Measurements from ENCODE around the gene HBEGF.

The HBEGF gene

DNA sequence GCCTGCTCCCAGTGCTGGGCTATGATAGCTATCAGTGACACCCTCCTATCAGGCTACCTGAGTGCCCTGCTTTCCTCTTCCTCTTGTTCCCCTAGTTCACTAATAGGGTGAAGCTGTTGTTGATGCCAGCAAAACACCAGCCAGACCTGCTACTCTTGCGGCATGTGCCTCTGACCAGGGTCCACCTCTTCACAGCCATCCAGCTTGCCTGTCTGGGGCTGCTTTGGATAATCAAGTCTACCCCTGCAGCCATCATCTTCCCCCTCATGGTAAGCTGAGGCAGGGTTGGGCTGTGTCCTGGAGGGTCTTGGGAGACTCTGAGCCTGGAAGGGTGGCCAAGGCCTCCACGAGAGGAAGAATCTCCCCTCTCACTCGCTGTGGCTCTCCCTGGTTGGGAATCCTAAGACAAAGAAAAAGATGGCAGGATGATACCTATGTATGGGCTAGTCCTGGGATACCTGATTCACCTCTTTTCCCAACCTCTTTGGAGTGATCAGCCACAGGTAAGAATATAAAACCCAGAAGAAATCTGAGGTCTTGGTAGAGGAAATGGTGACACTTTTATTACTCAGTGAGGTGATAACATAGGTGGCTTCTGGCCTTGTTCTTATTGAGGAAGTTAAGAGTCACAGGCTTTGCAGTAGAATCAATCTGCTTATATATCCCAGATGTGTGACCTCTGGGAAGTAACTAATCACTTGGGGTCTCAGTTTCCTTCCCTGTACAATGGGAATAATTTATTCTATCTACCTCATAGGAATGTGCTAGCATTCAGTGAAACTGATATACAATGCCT lies 25.2 kb upstream of the HBEGF start:
- no peaks in the 10 kb centered on the region for H3K27me3 ChIP-seq (ENCODE audit: control insufficient read depth in 1 of 2, insufficient read depth in 2 of 2, low read length in 2 of 2)
- H3K9me3 ChIP-seq (ENCODE audit: control insufficient read depth in 2 of 2, low read length in 2 of 2), result no peaks in the 10 kb centered on the region
- no peak overlapping the region for H3K9ac ChIP-seq (ENCODE audit: low read length in 2 of 2)
- no peaks in the 10 kb centered on the region for H3K36me3 ChIP-seq (ENCODE audit: control insufficient read depth in 2 of 2, insufficient read depth in 2 of 2, low read length in 2 of 2)
- no peak overlapping the region for H3K27ac ChIP-seq (ENCODE audit: low read length)
- no peak overlapping the region for H3K4me3 ChIP-seq (ENCODE audit: low read length in 2 of 2)
- peaks cover 8% of the 10 kb centered on the region for H3K4me1 ChIP-seq (ENCODE audit: control insufficient read depth, insufficient read depth, low read length)

DNA sequence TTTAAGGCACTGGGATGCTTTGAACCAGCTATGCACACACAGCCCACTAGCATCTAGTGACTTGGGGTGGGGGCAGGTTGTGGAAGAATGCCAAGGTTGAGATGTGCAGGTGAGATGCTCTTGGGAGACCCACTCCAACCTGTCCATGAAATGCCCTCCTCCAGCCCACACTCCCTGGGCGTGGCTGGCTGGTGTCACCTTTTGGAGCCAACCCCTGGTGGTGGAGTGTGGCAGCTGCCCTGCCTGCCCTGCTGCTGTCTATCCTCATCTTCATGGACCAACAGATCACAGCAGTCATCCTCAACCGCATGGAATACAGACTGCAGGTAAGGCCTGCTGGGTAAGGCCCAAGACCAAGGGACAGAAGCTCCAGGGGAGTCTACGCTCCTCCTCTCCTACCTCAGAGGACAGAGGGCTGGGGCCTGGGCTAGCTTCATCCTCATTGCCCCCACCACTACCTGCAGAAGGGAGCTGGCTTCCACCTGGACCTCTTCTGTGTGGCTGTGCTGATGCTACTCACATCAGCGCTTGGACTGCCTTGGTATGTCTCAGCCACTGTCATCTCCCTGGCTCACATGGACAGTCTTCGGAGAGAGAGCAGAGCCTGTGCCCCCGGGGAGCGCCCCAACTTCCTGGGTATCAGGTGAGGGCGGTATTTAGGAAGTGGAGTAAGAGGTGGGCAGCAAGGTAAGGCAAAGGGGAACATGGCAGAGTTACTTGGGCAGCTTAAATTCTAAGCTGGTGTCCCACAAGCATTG lies 21.0 kb upstream of the HBEGF start:
- Histone ChIP-seq H3K27me3 (ENCODE audit: control insufficient read depth in 1 of 2, insufficient read depth in 2 of 2, low read length in 2 of 2) (no peaks in the 10 kb centered on the region), H3K27ac (ENCODE audit: low read length) (no peak overlapping the region), H3K4me1 (ENCODE audit: control insufficient read depth, insufficient read depth, low read length) (peaks cover 5% of the 10 kb centered on the region), H3K4me3 (ENCODE audit: low read length in 2 of 2) (no peak overlapping the region), H3K9me3 (ENCODE audit: control insufficient read depth in 2 of 2, low read length in 2 of 2) (no peaks in the 10 kb centered on the region), H3K9ac (ENCODE audit: low read length in 2 of 2) (no peak overlapping the region), H3K36me3 (ENCODE audit: control insufficient read depth in 2 of 2, insufficient read depth in 2 of 2, low read length in 2 of 2) (no peaks in the 10 kb centered on the region)

DNA sequence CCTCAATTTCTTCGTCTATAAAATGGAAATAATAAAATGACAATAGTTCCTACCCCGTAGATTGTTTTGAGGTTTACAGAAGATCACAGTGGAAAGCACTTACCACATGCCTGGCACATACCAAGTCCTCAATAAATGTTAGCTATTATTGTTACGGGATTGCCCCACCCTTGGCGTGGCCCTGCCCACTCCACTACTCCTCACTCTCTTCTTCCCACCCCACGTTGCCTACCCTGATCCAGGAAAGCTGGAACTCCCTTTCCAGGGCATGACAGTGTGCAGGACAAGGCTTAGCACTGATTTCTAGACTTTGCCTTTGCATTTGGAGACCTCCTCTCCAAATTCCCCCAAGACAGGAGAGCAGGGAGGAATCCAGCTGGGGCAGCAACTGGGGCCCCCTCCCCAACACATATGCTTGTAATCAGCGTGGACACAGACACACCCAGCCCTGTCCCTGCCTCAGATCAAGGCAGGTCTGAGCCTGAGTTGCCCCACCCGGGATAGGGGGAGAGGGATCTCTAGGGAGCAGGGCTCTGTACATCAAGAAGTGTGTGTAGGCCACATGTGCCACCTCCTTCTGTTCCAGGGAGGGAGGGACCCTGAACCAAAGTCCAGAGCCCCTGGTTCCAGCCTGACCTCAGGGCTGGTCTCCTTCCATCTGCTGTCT lies 20.3 kb upstream of the HBEGF start:
- Histone ChIP-seq H3K4me3 (ENCODE audit: low read length in 2 of 2) (no peak overlapping the region), H3K9me3 (ENCODE audit: control insufficient read depth in 2 of 2, low read length in 2 of 2) (no peaks in the 10 kb centered on the region), H3K36me3 (ENCODE audit: control insufficient read depth in 2 of 2, insufficient read depth in 2 of 2, low read length in 2 of 2) (no peaks in the 10 kb centered on the region), H3K4me1 (ENCODE audit: control insufficient read depth, insufficient read depth, low read length) (peaks cover 5% of the 10 kb centered on the region), H3K9ac (ENCODE audit: low read length in 2 of 2) (no peak overlapping the region), H3K27me3 (ENCODE audit: control insufficient read depth in 1 of 2, insufficient read depth in 2 of 2, low read length in 2 of 2) (no peaks in the 10 kb centered on the region), H3K27ac (ENCODE audit: low read length) (no peak overlapping the region)

DNA sequence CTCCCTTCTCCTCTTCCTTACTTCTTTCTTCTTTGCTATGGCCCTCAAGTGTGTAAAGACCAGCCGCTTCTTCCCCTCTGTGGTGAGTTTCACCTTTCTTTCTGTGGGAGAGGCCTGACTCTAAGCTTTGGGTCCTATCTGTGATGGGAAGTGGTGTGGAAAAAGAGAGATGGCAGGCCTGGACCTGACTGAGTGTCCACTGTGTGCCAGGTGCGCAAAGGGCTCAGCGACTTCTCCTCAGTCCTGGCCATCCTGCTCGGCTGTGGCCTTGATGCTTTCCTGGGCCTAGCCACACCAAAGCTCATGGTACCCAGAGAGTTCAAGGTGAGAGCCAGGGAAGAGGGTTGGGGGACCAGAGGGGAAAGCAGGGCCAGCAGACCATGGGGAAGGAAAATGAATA lies 19.5 kb upstream of the HBEGF start:
- Histone ChIP-seq H3K9ac (ENCODE audit: low read length in 2 of 2) (no peak overlapping the region), H3K4me1 (ENCODE audit: control insufficient read depth, insufficient read depth, low read length) (peaks cover 5% of the 10 kb centered on the region)

DNA sequence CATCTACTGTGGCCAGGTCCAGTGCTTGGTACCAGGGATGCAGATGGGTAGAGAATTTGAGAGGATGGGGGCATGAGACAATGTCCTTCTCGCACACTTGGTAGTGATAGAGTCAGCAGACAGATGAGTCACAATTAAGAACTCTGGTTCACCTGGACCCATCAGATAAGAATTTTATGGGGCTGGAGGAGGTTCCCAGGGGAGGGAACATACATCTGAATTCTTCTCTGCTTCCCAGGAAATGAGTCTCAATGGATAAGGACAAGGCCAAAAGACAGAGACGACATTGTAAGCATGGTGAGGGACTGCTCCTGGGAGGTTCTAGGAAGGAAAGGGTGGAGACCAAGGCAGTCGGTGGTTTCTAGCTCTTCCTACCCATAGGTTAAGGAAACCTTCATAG lies 18.9 kb upstream of the HBEGF start:
- Histone ChIP-seq H3K9ac (ENCODE audit: low read length in 2 of 2) (no peak overlapping the region), H3K36me3 (ENCODE audit: control insufficient read depth in 2 of 2, insufficient read depth in 2 of 2, low read length in 2 of 2) (no peaks in the 10 kb centered on the region), H3K9me3 (ENCODE audit: control insufficient read depth in 2 of 2, low read length in 2 of 2) (no peaks in the 10 kb centered on the region), H3K27me3 (ENCODE audit: control insufficient read depth in 1 of 2, insufficient read depth in 2 of 2, low read length in 2 of 2) (no peaks in the 10 kb centered on the region), H3K27ac (ENCODE audit: low read length) (no peak overlapping the region), H3K4me1 (ENCODE audit: control insufficient read depth, insufficient read depth, low read length) (peaks cover 5% of the 10 kb centered on the region), H3K4me3 (ENCODE audit: low read length in 2 of 2) (no peak overlapping the region)

More for the DNA sequence above, 19.5 kb upstream of the HBEGF start:
- H3K27ac ChIP-seq (ENCODE audit: low read length), result no peak overlapping the region
- H3K36me3 ChIP-seq (ENCODE audit: control insufficient read depth in 2 of 2, insufficient read depth in 2 of 2, low read length in 2 of 2), result no peaks in the 10 kb centered on the region
- H3K9me3 ChIP-seq (ENCODE audit: control insufficient read depth in 2 of 2, low read length in 2 of 2), result no peaks in the 10 kb centered on the region
- H3K27me3 ChIP-seq (ENCODE audit: control insufficient read depth in 1 of 2, insufficient read depth in 2 of 2, low read length in 2 of 2), result no peaks in the 10 kb centered on the region
- H3K4me3 ChIP-seq (ENCODE audit: low read length in 2 of 2), result no peak overlapping the region

DNA sequence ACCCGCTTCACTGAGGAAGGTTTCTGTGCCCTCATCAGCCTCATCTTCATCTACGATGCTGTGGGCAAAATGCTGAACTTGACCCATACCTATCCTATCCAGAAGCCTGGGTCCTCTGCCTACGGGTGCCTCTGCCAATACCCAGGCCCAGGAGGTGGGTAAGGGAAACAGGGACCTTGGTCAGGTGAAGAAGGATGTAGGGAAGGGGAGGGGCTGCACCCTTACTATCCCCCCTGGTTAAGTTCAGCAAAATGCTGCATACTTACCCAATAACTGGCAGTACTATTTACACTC lies 18.0 kb upstream of the HBEGF start:
- Histone ChIP-seq H3K36me3 (ENCODE audit: control insufficient read depth in 2 of 2, insufficient read depth in 2 of 2, low read length in 2 of 2) (no peaks in the 10 kb centered on the region), H3K4me1 (ENCODE audit: control insufficient read depth, insufficient read depth, low read length) (peaks cover 5% of the 10 kb centered on the region), H3K9ac (ENCODE audit: low read length in 2 of 2) (no peak overlapping the region), H3K27ac (ENCODE audit: low read length) (no peak overlapping the region), H3K27me3 (ENCODE audit: control insufficient read depth in 1 of 2, insufficient read depth in 2 of 2, low read length in 2 of 2) (no peaks in the 10 kb centered on the region), H3K4me3 (ENCODE audit: low read length in 2 of 2) (no peak overlapping the region), H3K9me3 (ENCODE audit: control insufficient read depth in 2 of 2, low read length in 2 of 2) (no peaks in the 10 kb centered on the region)

DNA sequence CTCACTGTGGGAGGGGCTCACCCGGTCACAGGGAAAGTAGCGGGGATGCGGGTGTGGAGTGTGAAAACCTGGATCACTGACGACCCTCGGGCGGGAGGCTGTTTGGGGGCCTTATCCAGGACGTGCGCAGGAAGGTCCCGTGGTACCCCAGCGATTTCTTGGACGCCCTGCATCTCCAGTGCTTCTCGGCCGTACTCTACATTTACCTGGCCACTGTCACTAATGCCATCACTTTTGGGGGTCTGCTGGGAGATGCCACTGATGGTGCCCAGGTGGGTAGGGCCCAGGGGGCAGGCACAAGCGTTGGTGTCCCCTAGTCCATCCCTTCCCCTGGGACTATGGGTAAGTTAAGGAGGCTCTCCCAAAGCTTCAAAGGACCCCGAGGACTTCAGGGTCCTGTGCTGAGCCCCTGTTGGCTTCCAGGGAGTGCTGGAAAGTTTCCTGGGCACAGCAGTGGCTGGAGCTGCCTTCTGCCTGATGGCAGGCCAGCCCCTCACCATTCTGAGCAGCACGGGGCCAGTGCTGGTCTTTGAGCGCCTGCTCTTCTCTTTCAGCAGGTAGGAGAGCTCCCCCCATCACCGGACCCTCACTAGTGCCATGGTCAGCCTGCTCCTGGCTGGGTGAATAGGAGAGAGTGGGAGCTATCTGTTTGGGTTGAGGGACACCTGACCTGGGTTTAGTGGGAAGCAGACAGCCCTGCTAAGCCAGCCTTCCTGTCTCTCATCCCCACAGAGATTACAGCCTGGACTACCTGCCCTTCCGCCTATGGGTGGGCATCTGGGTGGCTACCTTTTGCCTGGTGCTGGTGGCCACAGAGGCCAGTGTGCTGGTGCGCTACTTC lies 17.4 kb upstream of the HBEGF start:
- Histone ChIP-seq H3K27me3 (ENCODE audit: control insufficient read depth in 1 of 2, insufficient read depth in 2 of 2, low read length in 2 of 2) (no peaks in the 10 kb centered on the region), H3K4me1 (ENCODE audit: control insufficient read depth, insufficient read depth, low read length) (peaks cover 5% of the 10 kb centered on the region), H3K9me3 (ENCODE audit: control insufficient read depth in 2 of 2, low read length in 2 of 2) (no peaks in the 10 kb centered on the region), H3K27ac (ENCODE audit: low read length) (no peak overlapping the region), H3K36me3 (ENCODE audit: control insufficient read depth in 2 of 2, insufficient read depth in 2 of 2, low read length in 2 of 2) (no peaks in the 10 kb centered on the region), H3K4me3 (ENCODE audit: low read length in 2 of 2) (peak overlapping the region; percentile 31 to 69), H3K9ac (ENCODE audit: low read length in 2 of 2) (no peak overlapping the region)

DNA sequence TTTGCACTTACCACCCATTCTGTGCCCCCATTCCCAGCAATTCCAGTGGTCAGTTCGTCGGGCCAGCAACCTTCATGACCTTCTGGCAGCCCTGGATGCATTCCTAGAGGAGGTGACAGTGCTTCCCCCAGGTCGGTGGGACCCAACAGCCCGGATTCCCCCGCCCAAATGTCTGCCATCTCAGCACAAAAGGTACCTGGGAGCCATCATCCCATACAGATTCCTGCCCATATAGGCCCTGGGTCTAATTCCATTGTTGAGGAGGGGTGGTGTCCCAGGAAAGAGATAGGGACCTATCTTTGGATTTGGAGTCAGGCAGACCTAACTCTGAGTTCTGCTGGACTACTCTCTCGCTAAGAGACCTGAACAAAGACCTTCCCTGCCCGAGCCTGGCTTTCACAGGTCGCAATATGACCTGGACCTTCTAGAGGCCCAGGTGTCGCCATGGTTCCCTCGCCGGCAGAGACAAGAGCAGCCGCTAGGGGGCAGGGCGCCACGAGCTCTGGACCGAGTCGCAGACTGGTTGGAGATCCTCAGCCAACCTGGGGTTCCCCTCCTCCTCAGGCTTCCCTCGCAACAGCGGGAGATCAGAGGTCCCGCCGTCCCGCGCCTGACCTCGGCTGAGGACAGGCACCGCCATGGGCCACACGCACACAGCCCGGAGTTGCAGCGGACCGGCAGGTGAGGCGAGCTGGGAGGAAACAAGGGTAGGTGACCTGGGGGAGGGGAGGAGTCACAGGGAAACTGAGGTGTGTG lies 16.6 kb upstream of the HBEGF start:
- Histone ChIP-seq H3K9ac (ENCODE audit: low read length in 2 of 2) (no peak overlapping the region), H3K27me3 (ENCODE audit: control insufficient read depth in 1 of 2, insufficient read depth in 2 of 2, low read length in 2 of 2) (no peaks in the 10 kb centered on the region), H3K4me3 (ENCODE audit: low read length in 2 of 2) (peak overlapping the region; percentile 31 to 69), H3K9me3 (ENCODE audit: control insufficient read depth in 2 of 2, low read length in 2 of 2) (no peaks in the 10 kb centered on the region), H3K36me3 (ENCODE audit: control insufficient read depth in 2 of 2, insufficient read depth in 2 of 2, low read length in 2 of 2) (no peaks in the 10 kb centered on the region), H3K4me1 (ENCODE audit: control insufficient read depth, insufficient read depth, low read length) (peaks cover 5% of the 10 kb centered on the region), H3K27ac (ENCODE audit: low read length) (no peak overlapping the region)

DNA sequence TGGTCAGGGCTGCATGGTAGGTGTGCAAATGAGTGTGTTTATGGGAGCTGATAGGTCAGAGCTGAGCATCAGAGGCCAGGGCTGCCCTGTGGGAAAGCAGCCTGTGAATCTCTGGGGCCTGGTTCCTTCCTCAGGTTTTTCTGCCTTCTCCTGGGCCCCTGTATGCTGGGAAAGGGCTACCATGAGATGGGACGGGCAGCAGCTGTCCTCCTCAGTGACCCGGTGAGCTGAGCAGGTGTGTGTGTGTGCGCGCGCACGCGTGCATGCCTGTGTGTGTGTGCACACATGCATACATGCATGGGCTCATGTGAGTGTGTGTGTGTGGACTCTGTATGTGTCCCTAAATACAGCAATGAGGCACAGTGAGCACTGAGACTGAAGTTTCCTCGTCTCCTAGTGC lies 15.9 kb upstream of the HBEGF start:
- Histone ChIP-seq H3K4me1 (ENCODE audit: control insufficient read depth, insufficient read depth, low read length) (peaks cover 10% of the 10 kb centered on the region), H3K9me3 (ENCODE audit: control insufficient read depth in 2 of 2, low read length in 2 of 2) (no peaks in the 10 kb centered on the region), H3K4me3 (ENCODE audit: low read length in 2 of 2) (no peak overlapping the region), H3K36me3 (ENCODE audit: control insufficient read depth in 2 of 2, insufficient read depth in 2 of 2, low read length in 2 of 2) (no peaks in the 10 kb centered on the region), H3K9ac (ENCODE audit: low read length in 2 of 2) (no peak overlapping the region), H3K27me3 (ENCODE audit: control insufficient read depth in 1 of 2, insufficient read depth in 2 of 2, low read length in 2 of 2) (no peaks in the 10 kb centered on the region), H3K27ac (ENCODE audit: low read length) (no peak overlapping the region)

DNA sequence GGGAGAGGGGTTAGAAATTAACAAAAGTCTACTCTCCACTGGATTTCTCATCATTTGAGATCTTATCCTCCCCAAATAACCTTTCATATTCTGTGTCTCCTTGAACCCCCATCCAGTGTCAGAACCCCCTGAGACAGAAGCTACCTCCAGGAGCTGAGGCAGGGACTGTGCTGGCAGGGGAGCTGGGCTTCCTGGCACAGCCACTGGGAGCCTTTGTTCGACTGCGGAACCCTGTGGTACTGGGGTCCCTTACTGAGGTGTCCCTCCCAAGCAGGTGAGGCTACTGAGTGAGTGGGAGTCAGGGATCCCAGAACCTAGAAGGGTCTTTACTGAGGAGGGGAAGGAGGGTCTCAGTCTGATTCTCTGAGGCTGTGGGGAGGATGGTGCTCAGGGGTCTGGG lies 15.5 kb upstream of the HBEGF start:
- Histone ChIP-seq H3K27me3 (ENCODE audit: control insufficient read depth in 1 of 2, insufficient read depth in 2 of 2, low read length in 2 of 2) (no peaks in the 10 kb centered on the region), H3K36me3 (ENCODE audit: control insufficient read depth in 2 of 2, insufficient read depth in 2 of 2, low read length in 2 of 2) (no peaks in the 10 kb centered on the region), H3K9ac (ENCODE audit: low read length in 2 of 2) (no peak overlapping the region), H3K4me3 (ENCODE audit: low read length in 2 of 2) (no peak overlapping the region), H3K9me3 (ENCODE audit: control insufficient read depth in 2 of 2, low read length in 2 of 2) (no peaks in the 10 kb centered on the region), H3K4me1 (ENCODE audit: control insufficient read depth, insufficient read depth, low read length) (peaks cover 13% of the 10 kb centered on the region), H3K27ac (ENCODE audit: low read length) (no peak overlapping the region)
